Adrenal gland (tissue), 5 donors: Measurements from ENCODE around the gene EIF4E1B.

ENCODE experiments used
- CTCF ChIP-seq, 6 experiments: fragments of 450-650 bp in 4 of 6; fragments of 200-600 bp in 2 of 6; sonication (generic) in 1 of 6; IDR thresholded peaks; 1 replicate in 5 of 6; 2 replicates in 1 of 6; pipeline versions ENCODE4 v1.5.1 to v1.8.0; 2016 to 2021; ENCODE audit warnings: antibody characterized with exemption in 6 of 6, mild to moderate bottlenecking in 2 of 6, moderate library complexity in 1 of 6
- POLR2A ChIP-seq, 2 donors: fragments of 450-650 bp; IDR thresholded peaks; one replicate each; pipeline ENCODE4 v1.6.1; 2017; ENCODE audit warnings: antibody characterized with exemption in 2 of 2, mild to moderate bottlenecking in 2 of 2, moderate library complexity in 1 of 2
- donor health status: DM: no; HTN: no; CAD: no.

- no peak for TF ChIP-seq CTCF (IDR thresholded peaks at IDR 0.05)
- TF ChIP-seq POLR2A (IDR thresholded peaks at IDR 0.05): no peak
Observed at GRCh38 chr5:176665517-176665916, 35.0 kb downstream of the EIF4E1B start.
